H1 (cell line): Measurements from ENCODE around the gene FUT6. TPM values are rescaled to one million over a fixed set of nuclear protein-coding genes. Genes with fewer than 3 reads are reported as not detected.

Experiments
- CTBP2 ChIP-seq: IDR thresholded peaks from 2 replicates; pipeline ENCODE4 v1.7.0; 2011; ENCODE audit warnings: borderline replicate concordance, mild to moderate bottlenecking, moderate library complexity, mixed read lengths, low read length; ENCODE audit not compliant: insufficient read depth, insufficient read length
- EZH2 ChIP-seq: fragments of 200-600 bp; sonication (generic); IDR thresholded peaks from 2 replicates; pipeline ENCODE4 v1.7.1; 2012; ENCODE audit warnings: low read depth, mild to moderate bottlenecking, moderate library complexity, low read length, inconsistent platforms; ENCODE audit not compliant: severe bottlenecking
- SIN3A ChIP-seq, 2 experiments: IDR thresholded peaks in 1 of 2; conservative IDR thresholded peaks in 1 of 2; 2 replicates each; pipeline ENCODE4 v1.6.1; 2011 to 2012; ENCODE audit warnings: low read length in 2 of 2, improper control_type of control experiment in 1 of 2, low read depth in 1 of 2, mild to moderate bottlenecking in 1 of 2
- polyA plus RNA-seq, 7 experiments: library from polyadenylated mRNA; depleted of rRNA in 3 of 7; stranded (reverse) in 5 of 7; unstranded in 2 of 7; fragments of >200 nt in 5 of 7; fragments of 200-250 nt in 2 of 7; gene quantifications; 1 replicate in 5 of 7; 2 replicates in 1 of 7; 4 replicates in 1 of 7; pipeline versions ENCODE4 v1.2.1 to v1.2.3, GENCODE V29; 2011 to 2013; ENCODE audit warnings: missing spikeins in 2 of 7, mixed read lengths in 2 of 7
- total RNA-seq: library from RNA; stranded (reverse); fragmentation: NEBNext Ultra II Directional; extraction: Animal tissue kit (Norgen Biotek cat#: 25700); gene quantifications from 2 replicates; pipeline ENCODE4 v1.2.1, GENCODE V29; 2021

FUT6 gene
- total and polyA plus RNA-seq, 2 of the 8 experiments (the other 6 are each of a cell fraction or from before 2014, with no cell fraction given): not detected

GRCh38 chr19:5803441-5803751 lies 36.1 kb downstream of the FUT6 start (continued):
- TF ChIP-seq CTBP2 (no peak), EZH2 (peak; percentile 32), SIN3A (conservative IDR thresholded peaks at IDR 0.05 in 1 of 2, IDR thresholded peaks at IDR 0.05 in 1 of 2; ENCODE audit: low read depth in 1 of 2, low read length in 2 of 2) (no peak)
- TF ChIP-seq, all 59 proteins: peak for 4
